HepG2 (cell line): ENCODE data around the gene MED25. TPM values are rescaled to one million over a fixed set of nuclear protein-coding genes. Genes with fewer than 3 reads are reported as not detected.
A peak's percentile ranks its signal among the peaks of the same experiment; 100 is the strongest.

ENCODE experiments used
- BATF2 ChIP-seq: sonication (generic); formaldehyde crosslinking; IDR thresholded peaks from 2 replicates; pipeline ENCODE4 v1.8.0; 2022; ENCODE audit warnings: mild to moderate bottlenecking, missing genetic modification reagents, moderate library complexity
- BRD4 ChIP-seq: sonication (generic); formaldehyde crosslinking; IDR thresholded peaks from 2 replicates; pipeline ENCODE4 v1.4.0; 2020; ENCODE audit warnings: missing genetic modification reagents
- CENPBD1 ChIP-seq: sonication (generic); formaldehyde crosslinking; IDR thresholded peaks from 2 replicates; pipeline ENCODE4 v1.8.0; 2022; ENCODE audit warnings: missing genetic modification reagents, low read depth, mild to moderate bottlenecking, borderline replicate concordance
- GABPA ChIP-seq, 2 experiments: IDR thresholded peaks; 2 replicates each; pipeline ENCODE4 v1.6.1; 2011 to 2016; ENCODE audit warnings: low read depth in 2 of 2, low read length in 1 of 2, missing biosample characterization in 1 of 2, missing genetic modification characterization in 1 of 2
- HNRNPH1 ChIP-seq: fragments of 200-400 bp; formaldehyde crosslinking; optimal IDR thresholded peaks from 2 replicates; pipeline ENCODE3; 2017; ENCODE audit warnings: mild to moderate bottlenecking, low read depth, low read length
- IKZF4 ChIP-seq: sonication (generic); formaldehyde crosslinking; IDR thresholded peaks from 2 replicates; pipeline ENCODE4 v1.5.1; 2020; ENCODE audit warnings: borderline replicate concordance, mild to moderate bottlenecking, low read depth, missing genetic modification reagents; ENCODE audit errors: not compliant biosample characterization
- KLF16 ChIP-seq, 2 experiments: sonication (generic) in 1 of 2; formaldehyde crosslinking in 1 of 2; IDR thresholded peaks; 2 replicates each; pipeline versions ENCODE4 v1.6.1 to v1.8.0; 2016 to 2023; ENCODE audit warnings: missing genetic modification reagents in 2 of 2, missing compliant biosample characterization in 1 of 2
- MLXIP ChIP-seq: sonication (generic); formaldehyde crosslinking; IDR thresholded peaks from 2 replicates; pipeline ENCODE4 v1.9.0; 2021; ENCODE audit warnings: missing genetic modification reagents, borderline replicate concordance
- PCBP2 ChIP-seq: fragments of 200-400 bp; formaldehyde crosslinking; optimal IDR thresholded peaks from 2 replicates; pipeline ENCODE3; 2018; ENCODE audit warnings: low read length, low read depth; ENCODE audit not compliant: poor library complexity, severe bottlenecking
- SETDB1 ChIP-seq: sonication (generic); formaldehyde crosslinking; IDR thresholded peaks from 2 replicates; pipeline ENCODE4 v1.5.1; 2020; ENCODE audit warnings: missing genetic modification reagents, mild to moderate bottlenecking, borderline replicate concordance
- SNRNP70 ChIP-seq: fragments of 200-400 bp; formaldehyde crosslinking; IDR thresholded peaks from 2 replicates; pipeline ENCODE4 v1.6.1; 2017; ENCODE audit warnings: mild to moderate bottlenecking, low read depth, low read length, moderate library complexity
- THYN1 ChIP-seq: sonication (generic); formaldehyde crosslinking; IDR thresholded peaks from 2 replicates; pipeline ENCODE4 v1.8.1; 2023; ENCODE audit warnings: low read depth, mild to moderate bottlenecking, moderate library complexity, missing genetic modification reagents, borderline replicate concordance
- XRCC5 ChIP-seq: fragments of 200-400 bp; formaldehyde crosslinking; optimal IDR thresholded peaks from 2 replicates; pipeline ENCODE3; 2017; ENCODE audit warnings: mild to moderate bottlenecking, low read length
- ZBTB1 ChIP-seq: sonication (generic); formaldehyde crosslinking; IDR thresholded peaks from 2 replicates; pipeline ENCODE4 v1.4.0; 2020; ENCODE audit warnings: missing genetic modification reagents, borderline replicate concordance
- ZFYVE20 ChIP-seq: sonication (generic); formaldehyde crosslinking; IDR thresholded peaks from 2 replicates; pipeline ENCODE4 v1.8.0; 2023; ENCODE audit warnings: low read depth, mild to moderate bottlenecking, moderate library complexity, missing genetic modification reagents, borderline replicate concordance
- ZMAT3 ChIP-seq: sonication (generic); formaldehyde crosslinking; conservative IDR thresholded peaks from 2 replicates; pipeline ENCODE4 v1.7.0; 2021; ENCODE audit warnings: missing genetic modification reagents
- ZNF335 ChIP-seq: sonication (generic); formaldehyde crosslinking; IDR thresholded peaks from 2 replicates; pipeline ENCODE4 v1.4.0; 2020; ENCODE audit warnings: missing genetic modification reagents
- polyA plus RNA-seq, 8 experiments: library from polyadenylated mRNA; depleted of rRNA in 3 of 8; stranded (reverse) in 7 of 8; unstranded in 1 of 8; fragments of >200 nt; fragmentation: Illumina TruSeq in 4 of 8; extraction: Trizol in 4 of 8; gene quantifications; 2 replicates each; pipeline versions ENCODE4 v1.2.1 to v1.2.3, GENCODE V29; 2011 to 2016; ENCODE audit warnings: low read depth in 4 of 8, missing spikeins in 1 of 8, mixed read lengths in 1 of 8; ENCODE audit not compliant: insufficient read depth in 1 of 8
- total RNA-seq, 5 experiments: library from RNA; depleted of rRNA; stranded (reverse); fragments of >200 nt; fragmentation: Illumina TruSeq; extraction: Trizol; gene quantifications; 2 replicates each; pipeline ENCODE4 v1.2.3, GENCODE V29; 2016; ENCODE audit warnings: low read depth in 1 of 5
- TF ChIP-seq, protein P1 (sequence below): sonication (generic); formaldehyde crosslinking; IDR thresholded peaks from 2 replicates; pipeline ENCODE4 v1.5.1; 2020; ENCODE audit warnings: mild to moderate bottlenecking, missing genetic modification reagents, borderline replicate concordance

Gene MED25
- total and polyA plus RNA-seq, 2 of the 13 experiments (the other 11 are each of a cell fraction or from before 2014, with no cell fraction given) = 11.1 to 15.1 TPM

DNA sequence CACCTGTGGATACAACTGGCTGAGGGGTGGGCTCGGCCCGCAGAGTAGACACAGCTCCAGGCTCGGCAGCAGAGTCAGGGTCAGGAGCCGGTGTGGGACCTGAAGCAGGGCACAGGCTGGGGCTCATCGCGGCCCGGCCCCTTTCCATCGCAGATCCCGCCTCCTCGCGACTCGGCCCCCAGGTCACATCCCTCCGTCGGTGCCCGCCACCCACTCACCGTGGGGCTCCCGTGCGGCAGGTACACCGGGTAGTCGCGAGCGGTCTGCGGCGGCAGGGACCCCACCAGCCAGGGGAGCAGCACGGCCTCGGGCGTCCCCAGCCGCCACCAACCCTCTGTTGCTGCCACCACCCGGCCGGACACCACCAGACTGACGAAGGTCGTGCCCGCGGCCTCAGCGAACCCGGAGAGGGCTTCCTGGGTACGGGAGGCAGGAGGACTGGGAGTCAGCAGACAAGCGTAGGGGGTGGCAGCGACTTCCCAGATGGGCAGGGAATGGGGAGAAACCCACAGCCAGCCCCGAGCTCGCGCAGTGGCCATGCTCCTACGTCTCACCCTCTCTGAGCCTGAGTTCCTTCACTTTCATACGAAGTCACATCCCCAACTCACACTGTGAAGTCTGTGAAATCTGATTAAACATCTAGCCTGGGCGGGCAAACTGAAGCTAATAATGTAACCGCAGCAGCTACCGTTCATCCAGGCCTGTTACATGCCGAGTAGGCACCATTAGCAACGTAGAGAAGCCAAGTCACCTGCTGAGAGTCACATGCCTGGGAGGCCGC is 8.7 kb upstream of the MED25 start (continued):
- TF ChIP-seq, protein P1, sequence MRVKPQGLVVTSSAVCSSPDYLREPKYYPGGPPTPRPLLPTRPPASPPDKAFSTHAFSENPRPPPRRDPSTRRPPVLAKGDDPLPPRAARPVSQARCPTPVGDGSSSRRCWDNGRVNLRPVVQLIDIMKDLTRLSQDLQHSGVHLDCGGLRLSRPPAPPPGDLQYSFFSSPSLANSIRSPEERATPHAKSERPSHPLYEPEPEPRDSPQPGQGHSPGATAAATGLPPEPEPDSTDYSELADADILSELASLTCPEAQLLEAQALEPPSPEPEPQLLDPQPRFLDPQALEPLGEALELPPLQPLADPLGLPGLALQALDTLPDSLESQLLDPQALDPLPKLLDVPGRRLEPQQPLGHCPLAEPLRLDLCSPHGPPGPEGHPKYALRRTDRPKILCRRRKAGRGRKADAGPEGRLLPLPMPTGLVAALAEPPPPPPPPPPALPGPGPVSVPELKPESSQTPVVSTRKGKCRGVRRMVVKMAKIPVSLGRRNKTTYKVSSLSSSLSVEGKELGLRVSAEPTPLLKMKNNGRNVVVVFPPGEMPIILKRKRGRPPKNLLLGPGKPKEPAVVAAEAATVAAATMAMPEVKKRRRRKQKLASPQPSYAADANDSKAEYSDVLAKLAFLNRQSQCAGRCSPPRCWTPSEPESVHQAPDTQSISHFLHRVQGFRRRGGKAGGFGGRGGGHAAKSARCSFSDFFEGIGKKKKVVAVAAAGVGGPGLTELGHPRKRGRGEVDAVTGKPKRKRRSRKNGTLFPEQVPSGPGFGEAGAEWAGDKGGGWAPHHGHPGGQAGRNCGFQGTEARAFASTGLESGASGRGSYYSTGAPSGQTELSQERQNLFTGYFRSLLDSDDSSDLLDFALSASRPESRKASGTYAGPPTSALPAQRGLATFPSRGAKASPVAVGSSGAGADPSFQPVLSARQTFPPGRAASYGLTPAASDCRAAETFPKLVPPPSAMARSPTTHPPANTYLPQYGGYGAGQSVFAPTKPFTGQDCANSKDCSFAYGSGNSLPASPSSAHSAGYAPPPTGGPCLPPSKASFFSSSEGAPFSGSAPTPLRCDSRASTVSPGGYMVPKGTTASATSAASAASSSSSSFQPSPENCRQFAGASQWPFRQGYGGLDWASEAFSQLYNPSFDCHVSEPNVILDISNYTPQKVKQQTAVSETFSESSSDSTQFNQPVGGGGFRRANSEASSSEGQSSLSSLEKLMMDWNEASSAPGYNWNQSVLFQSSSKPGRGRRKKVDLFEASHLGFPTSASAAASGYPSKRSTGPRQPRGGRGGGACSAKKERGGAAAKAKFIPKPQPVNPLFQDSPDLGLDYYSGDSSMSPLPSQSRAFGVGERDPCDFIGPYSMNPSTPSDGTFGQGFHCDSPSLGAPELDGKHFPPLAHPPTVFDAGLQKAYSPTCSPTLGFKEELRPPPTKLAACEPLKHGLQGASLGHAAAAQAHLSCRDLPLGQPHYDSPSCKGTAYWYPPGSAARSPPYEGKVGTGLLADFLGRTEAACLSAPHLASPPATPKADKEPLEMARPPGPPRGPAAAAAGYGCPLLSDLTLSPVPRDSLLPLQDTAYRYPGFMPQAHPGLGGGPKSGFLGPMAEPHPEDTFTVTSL = no peak
- TF ChIP-seq ZMAT3 (CRISPR knock-in tag) = peak; percentile 72; the same call in 1 of the 2 replicates
- TF ChIP-seq MLXIP (CRISPR knock-in tag) = no peak
- no peak for TF ChIP-seq ZNF335 (CRISPR knock-in tag)
- no peak for TF ChIP-seq GABPA (IDR thresholded peaks at IDR 0.05; ENCODE audit: low read depth, low read length)
- TF ChIP-seq GABPA (CRISPR knock-in tag; IDR thresholded peaks at IDR 0.05; ENCODE audit: low read depth) = no peak
- no peak for TF ChIP-seq IKZF4 (CRISPR knock-in tag)
- no peak for TF ChIP-seq THYN1
- peak; percentile 70 for TF ChIP-seq XRCC5
- 0 out of 2 replicates have a peak, but pooled peaks have one; percentile 20 for TF ChIP-seq CENPBD1
- TF ChIP-seq HNRNPH1 = no peak
- TF ChIP-seq SETDB1 (CRISPR knock-in tag) = no peak
- TF ChIP-seq SNRNP70 = no peak
- no peak for TF ChIP-seq PCBP2
- peak in 1 of 2 experiments; percentile 35; a peak in 1 of 4 replicates for TF ChIP-seq KLF16 (CRISPR knock-in tag; IDR thresholded peaks at IDR 0.05)
- TF ChIP-seq BRD4 (CRISPR knock-in tag) = no peak
- no peak for TF ChIP-seq BATF2 (CRISPR knock-in tag)
- TF ChIP-seq ZFYVE20 (CRISPR knock-in tag) = no peak
- TF ChIP-seq ZBTB1 = no peak
